Measurements from ENCODE around the gene NIM1K. TPM values are rescaled to one million over a fixed set of nuclear protein-coding genes. Genes with fewer than 3 reads are reported as not detected.

NIM1K gene
- total RNA-seq, 1 experiment from 2014 or later = 0.07 TPM

DNA sequence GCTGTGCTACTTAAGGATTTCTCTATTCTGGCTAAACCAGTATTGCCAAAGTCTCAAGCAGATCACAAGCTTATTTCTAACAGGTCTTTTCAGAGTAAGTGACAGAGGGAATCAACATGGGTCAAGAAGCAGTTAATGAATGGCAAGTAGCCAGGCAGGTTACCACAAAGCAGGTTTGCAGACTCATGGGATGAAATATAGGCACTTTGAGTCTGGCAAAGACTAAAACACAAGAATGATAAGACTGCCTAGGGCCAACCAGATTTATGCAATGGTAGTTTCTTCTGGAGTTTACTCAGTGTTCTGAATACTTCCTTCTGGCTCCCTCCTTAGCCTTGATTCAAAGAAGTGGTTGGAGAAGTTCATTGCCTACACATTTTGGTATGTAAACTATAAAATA lies 117.6 kb downstream of the NIM1K start (continued):
- TF ChIP-seq PREB (CRISPR knock-in tag; IDR thresholded peaks at IDR 0.05; ENCODE audit: borderline replicate concordance) (no peak), ZBTB43 (CRISPR knock-in tag; IDR thresholded peaks at IDR 0.05) (no peak)
- TF ChIP-seq, protein P1, sequence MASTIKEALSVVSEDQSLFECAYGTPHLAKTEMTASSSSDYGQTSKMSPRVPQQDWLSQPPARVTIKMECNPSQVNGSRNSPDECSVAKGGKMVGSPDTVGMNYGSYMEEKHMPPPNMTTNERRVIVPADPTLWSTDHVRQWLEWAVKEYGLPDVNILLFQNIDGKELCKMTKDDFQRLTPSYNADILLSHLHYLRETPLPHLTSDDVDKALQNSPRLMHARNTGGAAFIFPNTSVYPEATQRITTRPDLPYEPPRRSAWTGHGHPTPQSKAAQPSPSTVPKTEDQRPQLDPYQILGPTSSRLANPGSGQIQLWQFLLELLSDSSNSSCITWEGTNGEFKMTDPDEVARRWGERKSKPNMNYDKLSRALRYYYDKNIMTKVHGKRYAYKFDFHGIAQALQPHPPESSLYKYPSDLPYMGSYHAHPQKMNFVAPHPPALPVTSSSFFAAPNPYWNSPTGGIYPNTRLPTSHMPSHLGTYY (CRISPR knock-in tag; IDR thresholded peaks at IDR 0.05) = no peak
- TF ChIP-seq, protein P2, sequence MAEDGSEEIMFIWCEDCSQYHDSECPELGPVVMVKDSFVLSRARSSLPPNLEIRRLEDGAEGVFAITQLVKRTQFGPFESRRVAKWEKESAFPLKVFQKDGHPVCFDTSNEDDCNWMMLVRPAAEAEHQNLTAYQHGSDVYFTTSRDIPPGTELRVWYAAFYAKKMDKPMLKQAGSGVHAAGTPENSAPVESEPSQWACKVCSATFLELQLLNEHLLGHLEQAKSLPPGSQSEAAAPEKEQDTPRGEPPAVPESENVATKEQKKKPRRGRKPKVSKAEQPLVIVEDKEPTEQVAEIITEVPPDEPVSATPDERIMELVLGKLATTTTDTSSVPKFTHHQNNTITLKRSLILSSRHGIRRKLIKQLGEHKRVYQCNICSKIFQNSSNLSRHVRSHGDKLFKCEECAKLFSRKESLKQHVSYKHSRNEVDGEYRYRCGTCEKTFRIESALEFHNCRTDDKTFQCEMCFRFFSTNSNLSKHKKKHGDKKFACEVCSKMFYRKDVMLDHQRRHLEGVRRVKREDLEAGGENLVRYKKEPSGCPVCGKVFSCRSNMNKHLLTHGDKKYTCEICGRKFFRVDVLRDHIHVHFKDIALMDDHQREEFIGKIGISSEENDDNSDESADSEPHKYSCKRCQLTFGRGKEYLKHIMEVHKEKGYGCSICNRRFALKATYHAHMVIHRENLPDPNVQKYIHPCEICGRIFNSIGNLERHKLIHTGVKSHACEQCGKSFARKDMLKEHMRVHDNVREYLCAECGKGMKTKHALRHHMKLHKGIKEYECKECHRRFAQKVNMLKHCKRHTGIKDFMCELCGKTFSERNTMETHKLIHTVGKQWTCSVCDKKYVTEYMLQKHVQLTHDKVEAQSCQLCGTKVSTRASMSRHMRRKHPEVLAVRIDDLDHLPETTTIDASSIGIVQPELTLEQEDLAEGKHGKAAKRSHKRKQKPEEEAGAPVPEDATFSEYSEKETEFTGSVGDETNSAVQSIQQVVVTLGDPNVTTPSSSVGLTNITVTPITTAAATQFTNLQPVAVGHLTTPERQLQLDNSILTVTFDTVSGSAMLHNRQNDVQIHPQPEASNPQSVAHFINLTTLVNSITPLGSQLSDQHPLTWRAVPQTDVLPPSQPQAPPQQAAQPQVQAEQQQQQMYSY (CRISPR knock-in tag; IDR thresholded peaks at IDR 0.05) = no peak

GRCh38 chr5:43312076-43312661 lies 120.1 kb downstream of the NIM1K start:
- Mint-ChIP-seq H3K4me3 (peak overlapping the region; percentile 94), H3K27ac (peak overlapping the region; percentile 91), H3K36me3 (peaks cover 10% of the 10 kb centered on the region), H3K27me3 (ENCODE audit: low read depth) (peaks cover 3% of the 10 kb centered on the region; the same call in 1 of the 2 replicates), H3K9me3 (peaks cover 16% of the 10 kb centered on the region), H3K4me1 (peaks cover 59% of the 10 kb centered on the region)
- ATAC-seq (no peak), DNase-seq (ENCODE audit: low spot score) (no peak)
- POLR2A ChIA-PET = interaction anchor here (1.3 to 2.1 kb wide), 4 partner anchors 13 to 203 kb away, joined by 3 to 15 read pairs (median 4); partner anchors contain the start of genes C5orf34, TMEM267 and ZNF131
- CTCF ChIA-PET = interaction anchor here (0.9 to 3.0 kb wide), 6 partner anchors 9 to 247 kb away, joined by 3 to 31 read pairs (median 9); partner anchors contain the start of genes TMEM267 and ZNF131
- TF ChIP-seq, protein P3, sequence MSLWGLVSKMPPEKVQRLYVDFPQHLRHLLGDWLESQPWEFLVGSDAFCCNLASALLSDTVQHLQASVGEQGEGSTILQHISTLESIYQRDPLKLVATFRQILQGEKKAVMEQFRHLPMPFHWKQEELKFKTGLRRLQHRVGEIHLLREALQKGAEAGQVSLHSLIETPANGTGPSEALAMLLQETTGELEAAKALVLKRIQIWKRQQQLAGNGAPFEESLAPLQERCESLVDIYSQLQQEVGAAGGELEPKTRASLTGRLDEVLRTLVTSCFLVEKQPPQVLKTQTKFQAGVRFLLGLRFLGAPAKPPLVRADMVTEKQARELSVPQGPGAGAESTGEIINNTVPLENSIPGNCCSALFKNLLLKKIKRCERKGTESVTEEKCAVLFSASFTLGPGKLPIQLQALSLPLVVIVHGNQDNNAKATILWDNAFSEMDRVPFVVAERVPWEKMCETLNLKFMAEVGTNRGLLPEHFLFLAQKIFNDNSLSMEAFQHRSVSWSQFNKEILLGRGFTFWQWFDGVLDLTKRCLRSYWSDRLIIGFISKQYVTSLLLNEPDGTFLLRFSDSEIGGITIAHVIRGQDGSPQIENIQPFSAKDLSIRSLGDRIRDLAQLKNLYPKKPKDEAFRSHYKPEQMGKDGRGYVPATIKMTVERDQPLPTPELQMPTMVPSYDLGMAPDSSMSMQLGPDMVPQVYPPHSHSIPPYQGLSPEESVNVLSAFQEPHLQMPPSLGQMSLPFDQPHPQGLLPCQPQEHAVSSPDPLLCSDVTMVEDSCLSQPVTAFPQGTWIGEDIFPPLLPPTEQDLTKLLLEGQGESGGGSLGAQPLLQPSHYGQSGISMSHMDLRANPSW (CRISPR knock-in tag; conservative IDR thresholded peaks at IDR 0.05; ENCODE audit: low read depth) = no peak
- no peak for TF ChIP-seq IRF2 (CRISPR knock-in tag; IDR thresholded peaks at IDR 0.05; ENCODE audit: borderline replicate concordance, low read depth)
- TF ChIP-seq FOXP4 (CRISPR knock-in tag; IDR thresholded peaks at IDR 0.05) = no peak
- no peak for TF ChIP-seq ZMAT4 (CRISPR knock-in tag; IDR thresholded peaks at IDR 0.05)
- TF ChIP-seq GTF2I (CRISPR knock-in tag; conservative IDR thresholded peaks at IDR 0.05) = no peak
- TF ChIP-seq, protein P4, sequence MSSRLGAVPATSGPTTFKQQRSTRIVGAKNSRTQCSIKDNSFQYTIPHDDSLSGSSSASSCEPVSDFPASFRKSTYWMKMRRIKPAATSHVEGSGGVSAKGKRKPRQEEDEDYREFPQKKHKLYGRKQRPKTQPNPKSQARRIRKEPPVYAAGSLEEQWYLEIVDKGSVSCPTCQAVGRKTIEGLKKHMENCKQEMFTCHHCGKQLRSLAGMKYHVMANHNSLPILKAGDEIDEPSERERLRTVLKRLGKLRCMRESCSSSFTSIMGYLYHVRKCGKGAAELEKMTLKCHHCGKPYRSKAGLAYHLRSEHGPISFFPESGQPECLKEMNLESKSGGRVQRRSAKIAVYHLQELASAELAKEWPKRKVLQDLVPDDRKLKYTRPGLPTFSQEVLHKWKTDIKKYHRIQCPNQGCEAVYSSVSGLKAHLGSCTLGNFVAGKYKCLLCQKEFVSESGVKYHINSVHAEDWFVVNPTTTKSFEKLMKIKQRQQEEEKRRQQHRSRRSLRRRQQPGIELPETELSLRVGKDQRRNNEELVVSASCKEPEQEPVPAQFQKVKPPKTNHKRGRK (CRISPR knock-in tag; IDR thresholded peaks at IDR 0.05; ENCODE audit: borderline replicate concordance) = no peak
- TF ChIP-seq ATF1 (CRISPR knock-in tag; IDR thresholded peaks at IDR 0.05) = no peak
- TF ChIP-seq E2F4 (CRISPR knock-in tag; IDR thresholded peaks at IDR 0.05; ENCODE audit: borderline replicate concordance, low read depth) = no peak
